HEK293 (cell line): Measurements from ENCODE around the gene SMC3.

Source experiments
- BCL11A ChIP-seq: fragments of 450-650 bp; formaldehyde crosslinking; IDR thresholded peaks from 2 replicates; pipeline ENCODE4 v1.5.1; 2016; ENCODE audit warnings: low read depth, missing biosample characterization, missing genetic modification characterization
- KLF1 ChIP-seq: fragments of 450-650 bp; formaldehyde crosslinking; IDR thresholded peaks from 2 replicates; pipeline ENCODE4 v1.5.1; 2016; ENCODE audit warnings: missing biosample characterization, missing genetic modification characterization
- KLF17 ChIP-seq: fragments of 450-650 bp; formaldehyde crosslinking; IDR thresholded peaks from 2 replicates; pipeline ENCODE4 v1.5.1; 2016; ENCODE audit warnings: missing biosample characterization, missing genetic modification characterization
- SP2 ChIP-seq: fragments of 450-650 bp; formaldehyde crosslinking; IDR thresholded peaks from 2 replicates; pipeline ENCODE4 v1.5.1; 2016; ENCODE audit warnings: missing biosample characterization, missing genetic modification characterization
- ZBTB48 ChIP-seq: fragments of 450-650 bp; formaldehyde crosslinking; IDR thresholded peaks from 2 replicates; pipeline ENCODE4 v1.5.1; 2016; ENCODE audit warnings: missing biosample characterization, missing genetic modification characterization
- ZBTB7A ChIP-seq: fragments of 450-650 bp; formaldehyde crosslinking; IDR thresholded peaks from 2 replicates; pipeline ENCODE4 v1.5.1; 2016; ENCODE audit warnings: low read depth, missing biosample characterization, missing genetic modification characterization
- ZBTB8A ChIP-seq: fragments of 450-650 bp; formaldehyde crosslinking; IDR thresholded peaks from 2 replicates; pipeline ENCODE4 v1.5.1; 2016; ENCODE audit warnings: missing biosample characterization, missing genetic modification characterization
- ZIC2 ChIP-seq: fragments of 450-650 bp; formaldehyde crosslinking; IDR thresholded peaks from 2 replicates; pipeline ENCODE4 v1.5.1; 2016; ENCODE audit warnings: missing biosample characterization, missing genetic modification characterization
- ZNF138 ChIP-seq: fragments of 450-650 bp; formaldehyde crosslinking; IDR thresholded peaks from 2 replicates; pipeline ENCODE4 v1.5.1; 2016; ENCODE audit warnings: missing biosample characterization, missing genetic modification characterization, borderline replicate concordance
- ZNF16 ChIP-seq: fragments of 450-650 bp; formaldehyde crosslinking; IDR thresholded peaks from 2 replicates; pipeline ENCODE4 v1.5.1; 2016; ENCODE audit warnings: low read depth, missing biosample characterization, missing genetic modification characterization
- ZNF24 ChIP-seq: fragments of 450-650 bp; formaldehyde crosslinking; IDR thresholded peaks from 2 replicates; pipeline ENCODE4 v1.5.1; 2016; ENCODE audit warnings: missing biosample characterization, missing genetic modification characterization
- ZNF248 ChIP-seq: fragments of 450-650 bp; formaldehyde crosslinking; IDR thresholded peaks from 2 replicates; pipeline ENCODE4 v1.5.1; 2017; ENCODE audit warnings: missing biosample characterization, missing genetic modification characterization
- ZNF292 ChIP-seq: fragments of 450-650 bp; formaldehyde crosslinking; IDR thresholded peaks from 2 replicates; pipeline ENCODE4 v1.5.1; 2016; ENCODE audit warnings: low read depth, missing biosample characterization, missing genetic modification characterization, borderline replicate concordance
- ZNF561 ChIP-seq: fragments of 450-650 bp; IDR thresholded peaks from 2 replicates; pipeline ENCODE4 v1.5.1; 2018; ENCODE audit warnings: missing biosample characterization, missing genetic modification characterization, borderline replicate concordance
- ZNF654 ChIP-seq: fragments of 450-650 bp; formaldehyde crosslinking; IDR thresholded peaks from 2 replicates; pipeline ENCODE4 v1.5.1; 2016; ENCODE audit warnings: low read depth, missing biosample characterization, missing genetic modification characterization
- ZNF677 ChIP-seq: fragments of 450-650 bp; IDR thresholded peaks from 2 replicates; pipeline ENCODE4 v1.5.0; 2018; ENCODE audit warnings: missing biosample characterization, mild to moderate bottlenecking, missing genetic modification characterization, moderate library complexity
- ZNF837 ChIP-seq: fragments of 450-650 bp; formaldehyde crosslinking; IDR thresholded peaks from 2 replicates; pipeline ENCODE4 v1.5.1; 2016; ENCODE audit warnings: missing biosample characterization, missing genetic modification characterization
- ZNF843 ChIP-seq: fragments of 450-650 bp; formaldehyde crosslinking; IDR thresholded peaks from 2 replicates; pipeline ENCODE4 v1.5.1; 2016; ENCODE audit warnings: missing biosample characterization, missing genetic modification characterization
- ZSCAN30 ChIP-seq: fragments of 450-650 bp; IDR thresholded peaks from 2 replicates; pipeline ENCODE4 v1.5.1; 2018; ENCODE audit warnings: missing biosample characterization, mild to moderate bottlenecking, missing genetic modification characterization, moderate library complexity
- ZXDB ChIP-seq: fragments of 450-650 bp; formaldehyde crosslinking; IDR thresholded peaks from 2 replicates; pipeline ENCODE4 v1.5.1; 2016; ENCODE audit warnings: missing biosample characterization, missing genetic modification characterization
- TF ChIP-seq, protein P1 (sequence below): fragments of 450-650 bp; formaldehyde crosslinking; IDR thresholded peaks from 2 replicates; pipeline ENCODE4 v1.5.1; 2016; ENCODE audit warnings: missing biosample characterization, missing genetic modification characterization
- TF ChIP-seq, protein P2 (sequence below): fragments of 450-650 bp; formaldehyde crosslinking; IDR thresholded peaks from 2 replicates; pipeline ENCODE4 v1.5.1; 2016; ENCODE audit warnings: missing biosample characterization, missing genetic modification characterization, borderline replicate concordance
- TF ChIP-seq, protein P3 (sequence below): fragments of 450-650 bp; formaldehyde crosslinking; IDR thresholded peaks from 2 replicates; pipeline ENCODE4 v1.5.1; 2016; ENCODE audit warnings: missing biosample characterization, missing genetic modification characterization
- TF ChIP-seq, protein P4 (sequence below): fragments of 450-650 bp; formaldehyde crosslinking; conservative IDR thresholded peaks from 2 replicates; pipeline ENCODE4 v1.5.1; 2016; ENCODE audit warnings: low read depth, missing biosample characterization, missing genetic modification characterization

SMC3 gene

DNA sequence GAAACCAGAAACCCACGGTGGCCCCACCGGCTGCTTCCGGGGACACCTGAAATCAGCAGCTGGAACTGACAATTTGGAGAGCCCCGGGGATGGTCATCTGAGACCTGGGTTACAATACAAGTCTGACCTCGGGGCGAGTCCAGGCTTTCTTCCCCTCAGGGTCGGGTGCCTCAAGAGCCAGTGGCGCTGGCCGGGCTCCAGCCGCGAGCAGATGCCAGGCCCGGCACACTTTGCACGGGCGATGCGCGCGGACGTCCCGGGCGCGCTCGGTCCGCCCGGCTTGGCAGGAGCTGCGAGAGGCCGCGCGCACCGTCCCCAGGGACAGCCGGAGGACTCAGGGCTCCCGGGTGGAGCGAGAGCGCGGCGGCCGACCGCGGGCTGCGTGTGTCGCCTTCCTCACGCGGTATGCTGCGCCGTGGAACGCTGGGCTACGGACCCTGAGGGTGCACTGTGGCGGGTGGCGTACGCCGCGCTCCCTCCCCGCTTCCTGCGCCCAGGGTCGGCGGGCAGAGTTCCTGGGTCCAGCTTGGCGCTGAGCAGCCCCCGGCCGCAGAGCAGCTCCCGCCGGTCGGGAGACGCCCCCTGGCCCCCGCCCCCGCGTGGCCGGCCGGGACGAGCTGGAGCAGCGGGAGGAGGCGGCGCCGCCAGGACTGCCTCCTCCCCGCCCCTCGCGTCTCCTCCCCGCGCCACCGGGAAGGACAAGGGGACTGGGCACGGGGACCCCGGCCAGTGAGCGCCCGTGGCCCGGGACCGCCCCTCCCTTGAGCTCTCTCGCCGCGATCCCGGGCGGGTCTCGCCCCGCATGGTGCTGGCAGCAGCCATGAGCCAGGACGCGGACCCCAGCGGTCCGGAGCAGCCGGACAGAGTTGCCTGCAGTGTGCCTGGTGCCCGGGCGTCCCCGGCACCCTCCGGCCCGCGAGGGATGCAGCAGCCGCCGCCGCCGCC is 76.4 kb downstream of the SMC3 start, which contains the start of gene RBM20 (continued):
- TF ChIP-seq, protein P1, sequence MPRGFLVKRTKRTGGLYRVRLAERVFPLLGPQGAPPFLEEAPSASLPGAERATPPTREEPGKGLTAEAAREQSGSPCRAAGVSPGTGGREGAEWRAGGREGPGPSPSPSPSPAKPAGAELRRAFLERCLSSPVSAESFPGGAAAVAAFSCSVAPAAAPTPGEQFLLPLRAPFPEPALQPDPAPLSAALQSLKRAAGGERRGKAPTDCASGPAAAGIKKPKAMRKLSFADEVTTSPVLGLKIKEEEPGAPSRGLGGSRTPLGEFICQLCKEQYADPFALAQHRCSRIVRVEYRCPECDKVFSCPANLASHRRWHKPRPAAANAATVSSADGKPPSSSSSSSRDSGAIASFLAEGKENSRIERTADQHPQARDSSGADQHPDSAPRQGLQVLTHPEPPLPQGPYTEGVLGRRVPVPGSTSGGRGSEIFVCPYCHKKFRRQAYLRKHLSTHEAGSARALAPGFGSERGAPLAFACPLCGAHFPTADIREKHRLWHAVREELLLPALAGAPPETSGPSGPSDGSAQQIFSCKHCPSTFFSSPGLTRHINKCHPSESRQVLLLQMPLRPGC (tag by site-specific recombination) = no peak; the same call in 1 of the 2 replicates
- no peak for TF ChIP-seq ZNF837
- TF ChIP-seq ZNF843 (tag by site-specific recombination) = no peak
- no peak for TF ChIP-seq KLF17 (tag by site-specific recombination)
- peak; percentile 69; the same call in 1 of the 2 replicates for TF ChIP-seq ZSCAN30 (tag by site-specific recombination)
- TF ChIP-seq ZNF677 (tag by site-specific recombination) = no peak
- TF ChIP-seq BCL11A = no peak
- TF ChIP-seq, protein P2, sequence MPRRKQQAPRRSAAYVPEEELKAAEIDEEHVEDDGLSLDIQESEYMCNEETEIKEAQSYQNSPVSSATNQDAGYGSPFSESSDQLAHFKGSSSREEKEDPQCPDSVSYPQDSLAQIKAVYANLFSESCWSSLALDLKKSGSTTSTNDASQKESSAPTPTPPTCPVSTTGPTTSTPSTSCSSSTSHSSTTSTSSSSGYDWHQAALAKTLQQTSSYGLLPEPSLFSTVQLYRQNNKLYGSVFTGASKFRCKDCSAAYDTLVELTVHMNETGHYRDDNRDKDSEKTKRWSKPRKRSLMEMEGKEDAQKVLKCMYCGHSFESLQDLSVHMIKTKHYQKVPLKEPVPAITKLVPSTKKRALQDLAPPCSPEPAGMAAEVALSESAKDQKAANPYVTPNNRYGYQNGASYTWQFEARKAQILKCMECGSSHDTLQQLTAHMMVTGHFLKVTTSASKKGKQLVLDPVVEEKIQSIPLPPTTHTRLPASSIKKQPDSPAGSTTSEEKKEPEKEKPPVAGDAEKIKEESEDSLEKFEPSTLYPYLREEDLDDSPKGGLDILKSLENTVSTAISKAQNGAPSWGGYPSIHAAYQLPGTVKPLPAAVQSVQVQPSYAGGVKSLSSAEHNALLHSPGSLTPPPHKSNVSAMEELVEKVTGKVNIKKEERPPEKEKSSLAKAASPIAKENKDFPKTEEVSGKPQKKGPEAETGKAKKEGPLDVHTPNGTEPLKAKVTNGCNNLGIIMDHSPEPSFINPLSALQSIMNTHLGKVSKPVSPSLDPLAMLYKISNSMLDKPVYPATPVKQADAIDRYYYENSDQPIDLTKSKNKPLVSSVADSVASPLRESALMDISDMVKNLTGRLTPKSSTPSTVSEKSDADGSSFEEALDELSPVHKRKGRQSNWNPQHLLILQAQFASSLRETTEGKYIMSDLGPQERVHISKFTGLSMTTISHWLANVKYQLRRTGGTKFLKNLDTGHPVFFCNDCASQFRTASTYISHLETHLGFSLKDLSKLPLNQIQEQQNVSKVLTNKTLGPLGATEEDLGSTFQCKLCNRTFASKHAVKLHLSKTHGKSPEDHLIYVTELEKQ (tag by site-specific recombination) = no peak
- TF ChIP-seq ZBTB48 (tag by site-specific recombination) = peak; percentile 81; the same call in 1 of the 2 replicates
- TF ChIP-seq ZBTB8A (tag by site-specific recombination) = peak; percentile 72
- TF ChIP-seq ZIC2 = no peak
- TF ChIP-seq SP2 (tag by site-specific recombination) = peak; percentile 62
- TF ChIP-seq ZNF654 (tag by site-specific recombination) = no peak
- no peak for TF ChIP-seq ZNF248 (tag by site-specific recombination)
- TF ChIP-seq, protein P3, sequence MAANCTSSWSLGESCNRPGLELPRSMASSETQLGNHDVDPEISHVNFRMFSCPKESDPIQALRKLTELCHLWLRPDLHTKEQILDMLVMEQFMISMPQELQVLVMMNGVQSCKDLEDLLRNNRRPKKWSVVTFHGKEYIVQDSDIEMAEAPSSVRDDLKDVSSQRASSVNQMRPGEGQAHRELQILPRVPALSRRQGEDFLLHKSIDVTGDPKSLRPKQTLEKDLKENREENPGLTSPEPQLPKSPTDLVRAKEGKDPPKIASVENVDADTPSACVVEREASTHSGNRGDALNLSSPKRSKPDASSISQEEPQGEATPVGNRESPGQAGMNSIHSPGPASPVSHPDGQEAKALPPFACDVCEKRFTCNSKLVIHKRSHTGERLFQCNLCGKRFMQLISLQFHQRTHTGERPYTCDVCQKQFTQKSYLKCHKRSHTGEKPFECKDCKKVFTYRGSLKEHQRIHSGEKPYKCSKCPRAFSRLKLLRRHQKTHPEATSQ (tag by site-specific recombination) = 0 out of 2 replicates have a peak, but pooled peaks have one; percentile 26
- no peak for TF ChIP-seq ZNF292 (tag by site-specific recombination)
- no peak for TF ChIP-seq ZNF24 (tag by site-specific recombination)
- TF ChIP-seq ZNF16 (tag by site-specific recombination) = no peak
- 0 out of 2 replicates have a peak, but pooled peaks have one; percentile 40 for TF ChIP-seq ZNF561
- no peak for TF ChIP-seq ZNF138 (tag by site-specific recombination)
- peak; percentile 22; the same call in 1 of the 2 replicates for TF ChIP-seq ZXDB (tag by site-specific recombination)
- TF ChIP-seq ZBTB7A (tag by site-specific recombination) = no peak
- TF ChIP-seq, protein P4, sequence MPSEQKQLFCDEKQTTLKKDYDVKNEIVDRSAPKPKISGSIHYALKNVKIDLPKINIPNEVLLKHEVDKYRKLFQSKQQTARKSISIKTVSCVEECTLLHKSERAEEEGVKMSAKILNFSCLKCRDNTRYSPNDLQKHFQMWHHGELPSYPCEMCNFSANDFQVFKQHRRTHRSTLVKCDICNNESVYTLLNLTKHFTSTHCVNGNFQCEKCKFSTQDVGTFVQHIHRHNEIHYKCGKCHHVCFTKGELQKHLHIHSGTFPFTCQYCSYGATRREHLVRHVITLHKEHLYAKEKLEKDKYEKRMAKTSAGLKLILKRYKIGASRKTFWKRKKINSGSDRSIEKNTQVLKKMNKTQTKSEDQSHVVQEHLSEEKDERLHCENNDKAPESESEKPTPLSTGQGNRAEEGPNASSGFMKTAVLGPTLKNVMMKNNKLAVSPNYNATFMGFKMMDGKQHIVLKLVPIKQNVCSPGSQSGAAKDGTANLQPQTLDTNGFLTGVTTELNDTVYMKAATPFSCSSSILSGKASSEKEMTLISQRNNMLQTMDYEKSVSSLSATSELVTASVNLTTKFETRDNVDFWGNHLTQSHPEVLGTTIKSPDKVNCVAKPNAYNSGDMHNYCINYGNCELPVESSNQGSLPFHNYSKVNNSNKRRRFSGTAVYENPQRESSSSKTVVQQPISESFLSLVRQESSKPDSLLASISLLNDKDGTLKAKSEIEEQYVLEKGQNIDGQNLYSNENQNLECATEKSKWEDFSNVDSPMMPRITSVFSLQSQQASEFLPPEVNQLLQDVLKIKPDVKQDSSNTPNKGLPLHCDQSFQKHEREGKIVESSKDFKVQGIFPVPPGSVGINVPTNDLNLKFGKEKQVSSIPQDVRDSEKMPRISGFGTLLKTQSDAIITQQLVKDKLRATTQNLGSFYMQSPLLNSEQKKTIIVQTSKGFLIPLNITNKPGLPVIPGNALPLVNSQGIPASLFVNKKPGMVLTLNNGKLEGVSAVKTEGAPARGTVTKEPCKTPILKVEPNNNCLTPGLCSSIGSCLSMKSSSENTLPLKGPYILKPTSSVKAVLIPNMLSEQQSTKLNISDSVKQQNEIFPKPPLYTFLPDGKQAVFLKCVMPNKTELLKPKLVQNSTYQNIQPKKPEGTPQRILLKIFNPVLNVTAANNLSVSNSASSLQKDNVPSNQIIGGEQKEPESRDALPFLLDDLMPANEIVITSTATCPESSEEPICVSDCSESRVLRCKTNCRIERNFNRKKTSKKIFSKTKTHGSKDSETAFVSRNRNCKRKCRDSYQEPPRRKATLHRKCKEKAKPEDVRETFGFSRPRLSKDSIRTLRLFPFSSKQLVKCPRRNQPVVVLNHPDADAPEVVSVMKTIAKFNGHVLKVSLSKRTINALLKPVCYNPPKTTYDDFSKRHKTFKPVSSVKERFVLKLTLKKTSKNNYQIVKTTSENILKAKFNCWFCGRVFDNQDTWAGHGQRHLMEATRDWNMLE (tag by site-specific recombination) = no peak
- peak; percentile 30; the same call in 1 of the 2 replicates for TF ChIP-seq KLF1
